GM12891 (cell line): ENCODE data around the gene AGXT.

Experiments
- DNase-seq: peaks from one replicate; pipeline ENCODE4 v3.0.0; 2011; ENCODE audit warnings: low spot score; ENCODE audit not compliant: insufficient read length
- FAIRE-seq: peaks from 2 replicates; lab custom pipeline; 2011; peaks lifted over from hg19 to GRCh38; lab: Jason Lieb, UNC
- PAX5 ChIP-seq: IDR thresholded peaks from 2 replicates; pipeline ENCODE4 v1.6.1; 2011; ENCODE audit warnings: low read length, moderate library complexity, mild to moderate bottlenecking; ENCODE audit not compliant: insufficient read depth, severe bottlenecking
- POLR2A ChIP-seq: IDR thresholded peaks from 2 replicates; pipeline ENCODE4 v1.6.1; 2011; ENCODE audit warnings: low read depth, low read length, control low read depth
- POLR2AphosphoS5 ChIP-seq: IDR thresholded peaks from 2 replicates; pipeline ENCODE4 v1.6.1; 2011; ENCODE audit warnings: low read depth, low read length, control low read depth
- POU2F2 ChIP-seq: IDR thresholded peaks from 2 replicates; pipeline ENCODE4 v1.6.1; 2011; ENCODE audit warnings: low read depth, mild to moderate bottlenecking, control low read depth, low read length, moderate library complexity
- SPI1 ChIP-seq: IDR thresholded peaks from 2 replicates; pipeline ENCODE4 v1.6.1; 2011; ENCODE audit warnings: low read depth, low read length, control low read depth
- TAF1 ChIP-seq: IDR thresholded peaks from 2 replicates; pipeline ENCODE4 v1.6.1; 2011; ENCODE audit warnings: low read depth, low read length, control low read depth

The AGXT gene

DNA sequence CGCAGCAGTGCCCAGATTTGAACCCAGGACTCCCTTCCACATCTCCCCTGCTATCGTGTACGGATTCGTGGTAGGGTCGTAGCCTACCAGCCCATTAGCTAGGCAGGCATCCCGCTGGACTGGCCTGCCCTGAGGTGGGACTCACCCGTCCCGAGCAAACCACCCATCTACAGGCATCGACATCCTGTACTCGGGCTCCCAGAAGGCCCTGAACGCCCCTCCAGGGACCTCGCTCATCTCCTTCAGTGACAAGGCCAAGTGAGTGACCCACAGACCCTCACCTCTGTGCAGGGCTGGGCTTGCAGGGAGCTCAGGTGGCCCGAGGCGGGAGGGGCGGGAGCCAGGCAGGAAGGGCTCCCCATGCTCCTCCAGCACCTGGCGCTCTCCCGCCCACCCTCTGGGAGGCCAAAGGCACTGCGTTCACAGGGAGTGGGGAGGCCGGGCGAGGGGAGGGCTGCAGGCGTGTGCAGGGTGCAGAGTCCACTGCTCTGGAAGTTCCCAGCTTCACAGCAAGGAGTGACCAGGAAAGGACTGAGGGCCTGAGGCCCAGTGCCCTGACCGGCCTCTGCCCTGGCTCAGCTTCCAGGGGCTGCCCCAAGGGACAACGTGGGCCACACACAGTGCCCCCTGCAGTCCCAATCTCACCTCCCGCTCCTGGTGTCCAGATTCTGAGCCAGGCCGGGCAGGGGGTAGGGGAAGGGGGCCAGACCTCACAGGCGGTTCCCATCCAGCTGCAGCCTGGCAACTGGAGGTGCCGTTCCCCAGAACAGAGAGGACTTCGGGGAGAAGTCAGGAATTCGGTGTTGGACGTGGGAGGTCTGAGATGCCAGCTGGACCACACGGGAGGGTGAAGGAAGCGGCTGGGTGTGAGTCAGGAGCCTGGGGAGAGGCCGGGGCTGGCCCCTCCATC lies 5.4 kb downstream of the AGXT start:
- FAIRE-seq (no peak), DNase-seq (no peak)
- TF ChIP-seq POLR2A (no peak), POU2F2 (no peak), PAX5 (no peak), POLR2AphosphoS5 (no peak), TAF1 (no peak), SPI1 (no peak)

DNA sequence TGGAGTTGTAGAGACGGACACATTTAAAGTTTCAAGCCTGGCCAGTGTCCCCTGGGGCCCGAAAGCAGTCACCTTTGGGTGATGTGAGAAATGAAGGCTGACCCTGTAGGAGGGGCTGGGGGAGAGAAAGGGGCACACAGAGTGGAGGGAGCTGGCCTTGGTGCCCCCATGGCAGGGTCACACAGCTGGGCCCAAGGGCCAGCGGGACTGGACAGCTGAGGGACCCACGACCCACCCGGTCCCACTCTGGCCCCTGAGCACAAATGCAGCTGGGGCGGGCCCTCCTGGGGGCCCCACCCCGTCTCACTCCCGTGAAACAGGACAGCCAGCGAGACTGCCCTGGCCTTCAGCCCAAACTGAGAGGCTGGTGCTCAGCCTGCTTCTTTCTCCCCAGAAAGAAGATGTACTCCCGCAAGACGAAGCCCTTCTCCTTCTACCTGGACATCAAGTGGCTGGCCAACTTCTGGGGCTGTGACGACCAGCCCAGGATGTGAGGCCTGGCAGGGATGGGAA lies 6.1 kb downstream of the AGXT start:
- TF ChIP-seq POLR2A (no peak), PAX5 (no peak), POU2F2 (no peak), SPI1 (no peak), TAF1 (no peak), POLR2AphosphoS5 (no peak)
- FAIRE-seq = no peak
- DNase-seq = no peak

DNA sequence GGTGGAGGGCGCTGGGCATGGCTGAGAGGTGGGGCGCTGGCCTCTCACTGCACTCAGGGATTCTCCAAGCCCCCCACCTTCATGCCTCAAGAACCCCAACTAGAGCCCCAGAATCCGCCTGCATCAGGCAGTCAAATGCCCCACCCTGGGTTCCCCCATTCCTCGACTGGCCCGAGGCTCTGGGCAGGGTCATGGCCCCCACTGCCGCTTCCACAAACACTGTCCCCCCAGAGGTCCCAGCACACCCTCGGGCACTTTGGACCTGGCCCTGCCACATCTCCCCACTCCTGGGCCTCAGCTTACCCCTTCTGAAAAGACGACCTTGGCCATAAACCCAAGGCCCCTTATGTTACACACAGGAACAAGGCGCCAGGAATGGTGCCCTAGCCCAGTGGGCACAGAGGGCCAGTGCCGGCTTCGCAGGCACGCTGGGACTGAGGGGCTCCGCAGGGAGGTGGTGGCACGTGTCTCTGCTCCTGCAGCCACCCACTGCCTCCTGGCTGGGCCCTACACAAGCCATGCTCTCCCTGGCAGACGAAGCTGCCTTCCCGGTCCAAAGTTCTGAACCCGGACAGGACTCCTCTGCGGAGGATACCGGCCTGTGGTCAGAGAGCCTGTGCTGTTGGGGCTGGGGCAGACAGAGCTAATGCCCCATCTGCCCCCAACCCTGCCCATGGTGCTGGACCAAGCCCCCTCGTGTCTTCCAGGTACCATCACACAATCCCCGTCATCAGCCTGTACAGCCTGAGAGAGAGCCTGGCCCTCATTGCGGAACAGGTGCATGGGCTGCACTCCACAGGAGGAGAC lies 6.8 kb downstream of the AGXT start:
- DNase-seq (no peak), FAIRE-seq (no peak)

DNA sequence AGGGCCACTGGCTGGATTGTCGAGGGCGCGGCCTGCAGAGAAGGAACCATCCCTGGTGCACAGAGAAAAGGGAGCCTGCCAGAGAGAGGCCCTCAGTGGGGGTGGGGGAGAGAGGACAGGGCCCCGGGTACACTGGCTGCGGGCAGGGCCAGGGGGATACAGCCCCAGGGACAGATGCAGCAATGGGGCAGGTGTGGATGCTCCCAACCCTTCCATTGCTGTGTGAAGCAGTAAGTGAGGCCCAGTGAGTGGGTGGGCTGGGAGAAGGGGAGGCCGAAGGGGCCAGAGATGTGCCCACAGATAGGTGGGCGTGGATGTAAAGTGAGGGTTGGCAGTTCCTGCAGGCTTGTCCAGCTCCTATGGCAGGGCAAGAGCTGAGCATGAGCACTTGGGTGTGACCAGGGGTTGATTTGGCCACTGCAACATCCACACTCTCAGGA lies 7.4 kb downstream of the AGXT start:
- TF ChIP-seq POU2F2 (no peak), SPI1 (no peak), PAX5 (no peak), POLR2A (no peak), TAF1 (no peak), POLR2AphosphoS5 (no peak)
- DNase-seq (no peak), FAIRE-seq (no peak)

More for the DNA sequence above, 6.8 kb downstream of the AGXT start:
- TF ChIP-seq POU2F2 (no peak), PAX5 (no peak), POLR2AphosphoS5 (no peak), SPI1 (no peak), POLR2A (no peak), TAF1 (no peak)

DNA sequence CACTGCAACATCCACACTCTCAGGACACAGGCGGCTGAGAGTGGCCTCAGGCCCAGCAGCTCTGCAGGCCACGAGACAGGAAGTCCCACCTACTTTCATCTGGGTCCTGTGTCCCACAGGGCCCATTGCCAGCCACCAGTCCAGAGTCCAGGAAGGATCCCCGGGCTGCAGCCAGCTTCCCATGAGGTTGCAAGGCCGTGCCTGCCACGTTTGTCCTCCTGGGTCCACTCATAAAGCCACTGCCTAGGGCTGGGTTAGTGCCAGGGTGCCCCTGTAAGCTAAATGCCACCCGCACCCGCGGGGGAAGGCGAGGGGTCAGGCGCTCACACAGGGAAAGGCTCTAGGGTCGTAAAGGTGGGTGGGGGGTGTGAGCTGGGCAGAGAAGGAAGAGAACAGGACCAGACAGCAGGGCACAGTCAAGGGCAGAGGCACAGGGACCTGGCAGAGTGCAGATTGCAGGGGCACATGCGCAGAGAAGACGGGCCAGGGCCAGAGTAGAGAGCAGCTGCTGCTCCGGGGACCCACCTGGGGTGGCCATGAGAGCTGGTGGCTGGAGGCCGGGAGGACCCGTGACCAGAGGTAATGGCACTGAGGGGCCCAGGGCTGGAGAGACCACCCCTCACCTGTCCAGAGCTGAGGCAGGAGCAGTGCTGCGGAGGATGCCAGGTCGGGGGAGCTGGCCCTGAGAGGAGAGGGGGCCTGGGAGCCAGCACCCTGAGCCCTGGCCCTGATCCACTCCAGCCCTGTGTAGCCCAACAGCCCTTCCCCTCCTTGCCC lies 8.0 kb downstream of the AGXT start:
- no peak for FAIRE-seq
- no peak for DNase-seq
- TF ChIP-seq SPI1 (no peak), POLR2A (no peak), POLR2AphosphoS5 (no peak), TAF1 (no peak), PAX5 (no peak), POU2F2 (no peak)

DNA sequence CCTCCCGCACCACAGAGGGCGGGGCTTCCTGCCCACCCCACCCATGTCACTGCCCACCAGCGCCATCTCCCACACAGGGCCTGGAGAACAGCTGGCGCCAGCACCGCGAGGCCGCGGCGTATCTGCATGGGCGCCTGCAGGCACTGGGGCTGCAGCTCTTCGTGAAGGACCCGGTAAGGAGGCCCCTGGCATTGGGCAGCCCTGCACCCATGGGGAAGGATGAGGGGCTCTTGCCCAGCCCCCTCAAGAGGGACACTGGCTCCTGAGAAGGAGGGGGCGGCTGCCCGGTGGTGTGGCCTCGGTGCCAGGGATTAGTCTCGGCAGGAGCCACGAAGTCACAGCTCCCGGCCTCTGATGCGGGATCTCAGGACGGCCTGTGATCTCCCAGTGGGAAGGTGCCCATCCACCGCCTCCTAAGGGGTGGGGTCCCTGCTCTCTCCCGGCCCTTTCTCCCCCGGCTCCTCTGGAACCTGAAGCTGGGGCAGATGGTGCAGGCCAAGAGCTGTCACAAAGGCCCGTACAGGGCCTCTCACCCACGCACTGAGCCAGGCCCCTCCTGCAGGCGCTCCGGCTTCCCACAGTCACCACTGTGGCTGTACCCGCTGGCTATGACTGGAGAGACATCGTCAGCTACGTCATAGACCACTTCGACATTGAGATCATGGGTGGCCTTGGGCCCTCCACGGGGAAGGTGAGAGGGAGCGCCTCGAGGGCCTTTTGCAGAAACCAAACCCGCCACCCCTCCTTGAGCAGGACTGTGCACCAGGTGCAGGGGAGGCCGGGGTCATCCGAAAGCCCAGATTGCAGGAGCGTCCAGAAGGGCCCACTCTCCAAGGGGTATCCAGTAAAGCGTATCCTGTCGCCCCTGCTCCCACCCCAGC lies 9.1 kb downstream of the AGXT start:
- TF ChIP-seq SPI1 (no peak), POLR2A (no peak), POLR2AphosphoS5 (no peak), TAF1 (no peak), POU2F2 (no peak), PAX5 (no peak)
- FAIRE-seq (no peak), DNase-seq (no peak)

DNA sequence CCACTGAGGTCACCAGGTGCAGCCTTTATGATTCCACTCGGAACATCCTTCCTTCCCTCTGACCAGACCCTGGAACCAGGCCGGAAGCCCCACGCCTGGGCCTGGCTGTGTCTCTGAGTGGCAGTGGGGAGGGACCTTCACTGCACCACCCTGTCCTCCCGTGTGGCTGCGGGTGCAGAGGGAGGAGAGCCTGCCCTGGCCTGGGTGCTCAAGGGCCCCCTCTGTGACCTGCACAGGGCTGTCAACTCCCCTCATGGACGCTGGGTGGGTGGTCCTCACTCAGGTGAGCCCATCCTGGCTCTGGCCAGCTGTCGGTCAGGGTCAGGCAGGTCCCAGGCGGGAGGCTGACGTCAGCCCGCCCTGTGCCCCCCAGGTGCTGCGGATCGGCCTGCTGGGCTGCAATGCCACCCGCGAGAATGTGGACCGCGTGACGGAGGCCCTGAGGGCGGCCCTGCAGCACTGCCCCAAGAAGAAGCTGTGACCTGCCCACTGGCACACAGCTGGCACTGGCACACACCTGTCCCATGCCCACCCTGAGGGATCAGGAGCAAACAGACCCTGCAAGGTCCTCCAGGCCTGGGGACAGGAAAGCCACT lies 9.8 kb downstream of the AGXT start:
- TF ChIP-seq POLR2A (no peak), TAF1 (no peak), PAX5 (no peak), POU2F2 (no peak)

More for the DNA sequence above, 9.8 kb downstream of the AGXT start:
- FAIRE-seq (no peak), DNase-seq (no peak)
